NT2/D1 (cell line): ENCODE measurements around the gene SPPL2B.

Experiments used
- SUZ12 ChIP-seq: IDR thresholded peaks from 2 replicates; pipeline ENCODE4 v1.6.1; 2011; ENCODE audit not compliant: insufficient read length, insufficient read depth; ENCODE audit errors: extremely low read depth
- YY1 ChIP-seq: IDR thresholded peaks from 2 replicates; pipeline ENCODE4 v1.6.1; 2011; ENCODE audit not compliant: insufficient read length, insufficient read depth
- ZNF274 ChIP-seq: IDR thresholded peaks from 2 replicates; pipeline ENCODE4 v1.6.1; 2011; ENCODE audit warnings: mild to moderate bottlenecking, low read depth, low read length

- no peak for TF ChIP-seq YY1
- no peak for TF ChIP-seq ZNF274
- no peak for TF ChIP-seq SUZ12
Measured at GRCh38 chr19:2282862-2283237, 45.6 kb upstream of the SPPL2B start.
